HT1080 (cell line): ENCODE measurements around the gene GABRB2. TPM values are rescaled to one million over a fixed set of nuclear protein-coding genes. Genes with fewer than 3 reads are reported as not detected.
"Not testable (repeated sequence)": the region's sequence is repeated elsewhere in the genome, so short reads cannot be mapped to it uniquely, and the experiment has no call there.

Experiments used
- DNase-seq: peaks from one replicate; pipeline ENCODE4 v3.0.0-alpha.2; 2015; ENCODE audit warnings: low read depth
- total RNA-seq: library from RNA; depleted of rRNA; stranded (reverse); fragments of >200 nt; shearing (Covaris generic); gene quantifications from 2 replicates; pipeline ENCODE4 v1.2.3, GENCODE V29; 2014

GABRB2 gene
- total RNA-seq, 1 experiment from 2014 or later: 0.47 TPM

- no peak for DNase-seq
These were observed 244.9 kb downstream of the GABRB2 start for GRCh38 chr5:161301586-161301985.

- no peak for DNase-seq
These were observed 247.5 kb downstream of the GABRB2 start for GRCh38 chr5:161299053-161299452.

- DNase-seq: not testable (repeated sequence)
These were observed 249.1 kb downstream of the GABRB2 start for GRCh38 chr5:161297388-161297787.

DNA sequence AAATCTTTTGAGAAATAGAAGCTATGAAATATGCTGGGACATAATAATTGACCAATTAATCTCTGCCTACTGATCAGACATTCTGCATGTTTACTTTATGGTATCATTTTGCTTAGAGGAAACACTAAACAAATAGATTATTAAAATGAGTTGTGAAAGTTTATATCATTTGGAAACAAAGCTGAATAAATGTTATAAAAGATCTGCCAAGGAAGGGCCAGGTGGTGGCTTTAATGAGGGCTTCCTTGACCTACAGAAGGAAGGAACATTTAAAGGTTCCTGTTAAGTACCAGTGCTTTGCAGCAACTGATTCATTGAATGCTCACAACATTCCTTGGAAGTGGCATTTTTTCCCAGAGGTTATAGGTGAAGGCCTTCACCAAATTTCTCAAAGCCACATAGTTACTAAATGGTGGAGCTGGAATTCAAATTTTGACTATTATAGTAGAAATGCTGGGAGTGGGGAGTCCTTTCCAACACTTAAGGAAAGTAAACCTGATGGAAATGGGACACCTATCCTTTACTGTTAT, 250.7 kb downstream of the GABRB2 start:
- DNase-seq: no peak

DNA sequence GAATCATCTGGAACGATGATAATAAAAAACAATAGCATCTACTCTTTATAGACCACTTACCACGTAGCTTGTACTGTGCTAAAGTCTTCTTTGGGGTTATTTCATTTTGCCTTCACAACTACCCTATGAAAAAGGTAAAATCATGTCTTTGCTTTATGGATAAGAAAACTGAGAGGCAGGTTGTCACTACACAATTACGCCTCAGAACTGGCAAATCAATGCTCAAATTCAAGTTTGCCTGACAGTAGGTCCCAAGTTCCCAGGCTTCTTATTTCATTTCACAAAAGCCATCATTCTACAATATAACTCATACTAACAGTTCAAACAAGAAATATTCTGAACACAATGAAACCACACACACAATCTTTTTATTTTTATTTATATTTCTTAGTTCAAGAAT, 258.5 kb downstream of the GABRB2 start:
- no peak for DNase-seq

DNA sequence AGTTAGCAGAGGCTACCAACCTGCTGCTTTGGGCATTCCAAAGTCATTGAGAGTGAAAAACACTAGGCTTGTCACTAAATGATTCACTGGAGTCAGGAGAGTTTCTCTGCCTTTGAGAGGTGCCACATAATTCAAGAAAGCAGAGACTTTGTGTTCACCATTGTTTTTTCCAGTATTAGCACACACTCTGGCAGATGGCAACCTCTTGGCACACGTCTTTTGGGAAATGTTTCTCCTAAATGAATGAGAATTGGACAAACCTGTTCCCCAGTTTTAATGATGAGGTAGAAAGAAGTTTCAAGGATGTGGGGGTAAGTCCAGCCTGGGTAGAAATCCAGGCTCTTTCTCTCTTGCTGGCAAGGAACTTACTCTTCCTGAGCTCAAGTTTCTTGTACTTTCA, 259.1 kb downstream of the GABRB2 start:
- DNase-seq: no peak

- no peak for DNase-seq
These were observed 260.4 kb downstream of the GABRB2 start for GRCh38 chr5:161286066-161286655.

DNA sequence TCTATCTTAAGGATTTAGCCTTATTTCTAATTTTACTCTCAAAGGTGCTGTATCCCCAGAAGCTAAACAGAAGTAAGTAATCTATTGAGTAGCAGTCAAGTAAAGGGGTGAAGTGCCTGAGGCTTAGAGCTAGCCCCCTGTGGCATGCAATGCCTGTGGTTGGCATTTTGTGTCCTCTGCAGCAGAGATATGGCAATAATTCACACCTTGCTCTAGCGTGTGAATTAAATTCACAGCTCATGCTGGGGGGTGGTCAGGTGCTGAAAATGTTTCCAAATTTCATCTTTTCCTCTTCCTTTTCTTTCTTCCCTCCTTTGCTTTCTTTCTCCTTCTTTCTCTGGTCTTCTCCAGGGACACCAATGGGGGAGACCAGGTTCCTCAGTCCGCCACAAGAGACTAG, 262.1 kb downstream of the GABRB2 start:
- DNase-seq: no peak

DNA sequence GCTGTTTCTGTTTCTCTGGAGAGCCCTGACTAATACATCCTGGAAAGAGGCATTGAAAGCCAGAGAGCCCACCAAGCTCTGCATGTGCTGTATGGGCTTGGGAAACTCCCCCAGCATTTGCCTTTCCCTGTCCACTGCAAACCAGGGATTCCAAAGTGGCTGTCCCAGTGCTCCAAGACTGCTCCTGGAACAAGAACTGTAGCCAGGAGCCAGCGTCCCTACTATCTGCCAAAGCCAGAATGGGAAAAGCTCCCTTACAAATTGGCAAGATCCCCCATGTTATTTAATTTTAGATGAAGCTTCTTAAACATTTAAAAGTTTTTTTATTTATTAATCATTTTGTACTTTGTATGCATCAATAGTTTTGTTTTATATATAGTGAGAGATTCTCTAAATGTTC, 263.2 kb downstream of the GABRB2 start:
- no peak for DNase-seq

- no peak for DNase-seq
These were observed 267.5 kb downstream of the GABRB2 start for GRCh38 chr5:161278739-161279660.

- no peak for DNase-seq
These were observed 269.5 kb downstream of the GABRB2 start for GRCh38 chr5:161277011-161277410.

DNA sequence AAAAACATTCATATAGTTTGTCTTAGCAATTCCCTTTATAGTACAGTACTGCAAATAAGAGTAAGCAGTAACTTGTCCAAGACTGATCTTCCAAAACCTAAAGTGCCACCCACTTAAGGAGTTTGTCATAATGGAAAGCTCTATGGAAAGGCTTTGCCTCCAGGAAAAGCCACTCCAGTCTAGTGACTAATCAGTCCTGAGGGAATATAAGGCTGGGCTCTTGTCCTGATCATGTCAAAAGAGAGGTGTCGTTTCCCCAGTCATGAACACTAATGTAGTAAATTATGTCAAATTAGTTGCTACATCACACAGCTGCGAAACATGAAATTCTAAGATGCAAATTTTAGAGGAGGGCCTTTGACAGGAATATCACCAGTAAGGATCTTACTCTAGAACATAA, 271.6 kb downstream of the GABRB2 start:
- no peak for DNase-seq

GRCh38 chr5:161273410-161273809, 273.1 kb downstream of the GABRB2 start:
- DNase-seq: no peak

GRCh38 chr5:161271816-161272215, 274.7 kb downstream of the GABRB2 start:
- DNase-seq: no peak

GRCh38 chr5:161269125-161269524, 277.4 kb downstream of the GABRB2 start:
- no peak for DNase-seq

DNA sequence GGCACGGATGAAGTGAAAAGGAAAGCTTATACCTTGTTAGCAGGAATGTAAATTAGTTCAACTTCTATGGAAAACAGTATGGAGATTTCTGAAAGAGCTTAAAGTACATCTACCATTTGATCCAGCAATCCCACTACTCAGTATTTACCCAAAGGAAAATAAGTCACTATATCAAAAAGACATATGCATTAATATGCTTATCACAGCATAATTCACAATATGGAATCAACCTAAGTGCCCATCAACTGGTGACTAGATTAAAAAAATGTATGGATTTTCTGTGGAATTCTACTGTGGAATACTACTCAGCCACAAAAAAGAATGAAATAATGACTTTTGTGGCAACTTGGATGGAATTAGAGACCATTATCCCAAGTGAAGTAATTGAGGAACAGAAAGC, 279.6 kb downstream of the GABRB2 start:
- DNase-seq: no peak

DNA sequence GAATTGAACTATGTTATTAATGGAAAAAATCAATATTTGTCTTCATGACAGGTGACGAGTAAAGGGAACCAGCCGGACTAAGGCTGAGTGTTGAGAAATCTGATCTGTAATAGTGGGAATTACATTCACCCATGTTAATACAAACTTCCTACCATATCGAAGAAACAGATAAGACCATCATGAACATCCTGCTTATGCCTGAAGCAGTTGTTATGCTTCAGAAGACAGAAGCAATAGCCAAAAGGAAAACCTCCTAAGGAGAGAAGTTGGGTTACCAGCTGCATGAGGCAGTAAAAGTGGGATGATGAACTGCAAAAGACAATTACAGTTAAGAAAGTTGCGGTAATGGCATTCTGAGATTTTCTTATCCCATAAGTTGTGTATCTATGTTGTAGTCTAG, 281.5 kb downstream of the GABRB2 start:
- DNase-seq: no peak

DNA sequence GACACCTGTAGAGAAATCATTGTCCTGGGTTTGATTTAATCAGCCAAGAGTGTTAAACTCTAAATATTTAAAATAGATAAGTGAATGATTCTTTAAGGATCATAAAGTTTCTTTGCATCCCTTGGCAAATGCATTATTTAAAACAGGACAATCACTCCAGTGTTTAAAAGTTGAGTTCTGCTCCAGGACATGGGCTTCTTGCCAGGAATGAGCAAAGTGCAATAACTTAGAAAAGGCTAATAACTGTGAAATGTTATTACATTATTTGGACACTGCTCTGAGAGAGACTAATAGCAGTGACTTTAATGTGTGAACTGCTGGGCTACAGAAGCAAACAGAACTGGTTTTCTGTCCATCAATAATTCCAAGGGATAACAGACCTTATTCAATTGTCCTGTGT, 283.3 kb downstream of the GABRB2 start:
- no peak for DNase-seq

- no peak for DNase-seq
These were observed 284.7 kb downstream of the GABRB2 start for GRCh38 chr5:161261668-161262323.

GRCh38 chr5:161258438-161258837, 288.1 kb downstream of the GABRB2 start:
- no peak for DNase-seq

DNA sequence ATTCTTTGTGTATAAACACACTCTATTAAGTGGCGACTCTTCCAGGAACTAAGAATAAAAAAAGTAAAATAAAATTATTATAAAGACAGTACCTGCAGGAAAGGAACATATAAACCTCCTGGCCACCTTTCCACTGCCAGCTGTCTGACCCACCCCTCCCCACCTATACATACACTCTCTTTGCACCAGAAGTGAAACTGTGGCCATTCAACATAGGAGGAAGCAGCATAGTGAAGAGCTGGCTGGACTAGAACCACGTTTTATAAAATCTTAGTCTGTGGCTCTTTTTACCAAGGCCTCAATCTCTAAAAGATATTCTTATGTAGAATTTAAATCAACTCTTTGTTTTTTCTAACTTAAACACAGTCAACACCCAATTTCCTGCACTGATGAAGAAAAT, 289.6 kb downstream of the GABRB2 start:
- DNase-seq: no peak

GRCh38 chr5:161252955-161253354, 293.6 kb downstream of the GABRB2 start:
- DNase-seq: not testable (repeated sequence)
